Measurements from ENCODE around the gene SMIM1. TPM values are rescaled to one million over a fixed set of nuclear protein-coding genes. Genes with fewer than 3 reads are reported as not detected.

Gene SMIM1
- total and polyA plus RNA-seq, 7 donors = 0.57 to 2.1 (median 1.3) TPM

GRCh38 chr1:3736131-3736561 lies 36.4 kb upstream of the SMIM1 start:
- ATAC-seq = no peak
- 69 to 80% (median 71%) methylated on average over 13 of the region's 13 CpGs for WGBS, 3 donors
- no peaks in the 10 kb centered on the region for H3K9me3 ChIP-seq
- H3K27ac ChIP-seq = no peak overlapping the region
- H3K4me1 ChIP-seq = peaks cover 5% of the 10 kb centered on the region
- H3K4me3 ChIP-seq = no peak overlapping the region
- TF ChIP-seq, protein P1, sequence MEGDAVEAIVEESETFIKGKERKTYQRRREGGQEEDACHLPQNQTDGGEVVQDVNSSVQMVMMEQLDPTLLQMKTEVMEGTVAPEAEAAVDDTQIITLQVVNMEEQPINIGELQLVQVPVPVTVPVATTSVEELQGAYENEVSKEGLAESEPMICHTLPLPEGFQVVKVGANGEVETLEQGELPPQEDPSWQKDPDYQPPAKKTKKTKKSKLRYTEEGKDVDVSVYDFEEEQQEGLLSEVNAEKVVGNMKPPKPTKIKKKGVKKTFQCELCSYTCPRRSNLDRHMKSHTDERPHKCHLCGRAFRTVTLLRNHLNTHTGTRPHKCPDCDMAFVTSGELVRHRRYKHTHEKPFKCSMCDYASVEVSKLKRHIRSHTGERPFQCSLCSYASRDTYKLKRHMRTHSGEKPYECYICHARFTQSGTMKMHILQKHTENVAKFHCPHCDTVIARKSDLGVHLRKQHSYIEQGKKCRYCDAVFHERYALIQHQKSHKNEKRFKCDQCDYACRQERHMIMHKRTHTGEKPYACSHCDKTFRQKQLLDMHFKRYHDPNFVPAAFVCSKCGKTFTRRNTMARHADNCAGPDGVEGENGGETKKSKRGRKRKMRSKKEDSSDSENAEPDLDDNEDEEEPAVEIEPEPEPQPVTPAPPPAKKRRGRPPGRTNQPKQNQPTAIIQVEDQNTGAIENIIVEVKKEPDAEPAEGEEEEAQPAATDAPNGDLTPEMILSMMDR (IDR thresholded peaks at IDR 0.05) = no peak
- H3K36me3 ChIP-seq (ENCODE audit: insufficient read depth in 1 of 2, low read depth in 1 of 2) = peaks cover 2 to 57% of the 10 kb centered on the region in 2 donors
- intact Hi-C loops (cut with DNase I) = no loop called here
- H3K27me3 ChIP-seq (ENCODE audit: insufficient read depth in 3 of 3, low read length in 2 of 3) = no peaks in the 10 kb centered on the region
- no peak for DNase-seq

DNA sequence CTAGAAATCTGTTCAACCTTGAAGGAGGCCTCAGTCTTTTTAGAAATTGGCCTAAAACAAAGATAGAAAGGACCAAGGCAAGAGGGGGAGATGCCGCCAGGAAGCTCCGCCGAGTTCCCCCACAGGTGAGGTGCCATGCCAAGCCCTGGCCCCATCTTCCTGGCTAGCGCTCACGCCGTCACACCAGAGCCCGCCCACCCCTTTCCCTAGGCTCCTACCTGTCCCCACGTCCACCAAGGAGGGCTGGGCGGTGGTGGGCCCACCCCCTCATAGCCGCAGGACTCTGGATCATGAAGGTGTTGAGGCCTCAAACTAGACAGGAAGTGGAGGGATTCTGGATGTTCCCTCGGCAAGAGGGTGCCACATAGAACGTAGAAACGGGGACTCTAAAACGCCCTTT lies 35.8 kb upstream of the SMIM1 start:
- no peaks in the 10 kb centered on the region for H3K27me3 ChIP-seq (ENCODE audit: insufficient read depth in 3 of 3, low read length in 2 of 3)
- H3K36me3 ChIP-seq (ENCODE audit: insufficient read depth in 1 of 2, low read depth in 1 of 2) = peaks cover 2 to 63% of the 10 kb centered on the region in 2 donors
- H3K4me1 ChIP-seq = peaks cover 5% of the 10 kb centered on the region
- H3K9me3 ChIP-seq = no peaks in the 10 kb centered on the region
- DNase-seq (peak in 1 of 2 donors; percentile 44), ATAC-seq (no peak)
- WGBS, 3 donors = 88 to 93% (median 90%) methylated on average over 14 of the region's 14 CpGs
- H3K27ac ChIP-seq = no peak overlapping the region
- intact Hi-C loops (cut with DNase I) = no loop called here
- TF ChIP-seq, protein P1 (IDR thresholded peaks at IDR 0.05) = no peak
- H3K4me3 ChIP-seq = no peak overlapping the region

DNA sequence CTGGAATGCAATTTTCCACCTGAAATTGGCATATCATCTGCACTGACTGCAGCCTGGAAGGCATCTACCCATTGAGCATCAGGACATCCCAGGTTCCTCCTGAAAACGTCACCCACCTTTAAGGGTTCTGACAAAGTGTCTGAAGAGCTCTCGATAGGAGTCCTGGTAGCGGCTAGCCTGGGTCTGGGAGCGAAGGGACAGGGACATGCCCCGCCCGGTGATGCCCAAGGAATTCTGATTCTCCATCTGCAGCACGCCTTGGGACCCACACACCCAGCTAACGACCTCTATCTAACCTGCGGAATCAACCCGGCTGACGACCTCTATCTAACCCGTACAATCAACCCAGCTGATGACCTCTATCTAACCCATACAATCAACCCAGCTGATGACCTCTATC lies 33.6 kb upstream of the SMIM1 start:
- H3K27ac ChIP-seq = no peak overlapping the region
- no peaks in the 10 kb centered on the region for H3K9me3 ChIP-seq
- H3K27me3 ChIP-seq (ENCODE audit: insufficient read depth in 3 of 3, low read length in 2 of 3) = no peaks in the 10 kb centered on the region
- no peak overlapping the region for H3K4me3 ChIP-seq
- H3K36me3 ChIP-seq (ENCODE audit: insufficient read depth in 1 of 2, low read depth in 1 of 2) = peaks cover 2 to 77% of the 10 kb centered on the region in 2 donors
- intact Hi-C loops (cut with DNase I) = no loop called here
- WGBS, 3 donors = 93 to 97% (median 97%) methylated on average over 12 of the region's 12 CpGs
- H3K4me1 ChIP-seq = no peaks in the 10 kb centered on the region
- ATAC-seq (no peak), DNase-seq (no peak)
- TF ChIP-seq, protein P1 (IDR thresholded peaks at IDR 0.05) = no peak

- DNase-seq (peak in 1 of 2 donors; percentile 55), ATAC-seq (no peak)
- intact Hi-C loops (cut with DNase I) = no loop called here
- H3K27ac ChIP-seq = no peak overlapping the region
- H3K27me3 ChIP-seq (ENCODE audit: insufficient read depth in 3 of 3, low read length in 2 of 3) = no peaks in the 10 kb centered on the region
- H3K36me3 ChIP-seq (ENCODE audit: insufficient read depth in 1 of 2, low read depth in 1 of 2) = peaks cover 2 to 72% of the 10 kb centered on the region in 2 donors
- TF ChIP-seq, protein P1 (IDR thresholded peaks at IDR 0.05) = no peak
- no peak overlapping the region for H3K4me3 ChIP-seq
- H3K4me1 ChIP-seq = peaks cover 6% of the 10 kb centered on the region
- WGBS, 3 donors = 40 to 51% (median 46%) methylated on average over 9 of the region's 9 CpGs
- H3K9me3 ChIP-seq = no peaks in the 10 kb centered on the region
Measured at GRCh38 chr1:3740042-3740441, 32.5 kb upstream of the SMIM1 start.

DNA sequence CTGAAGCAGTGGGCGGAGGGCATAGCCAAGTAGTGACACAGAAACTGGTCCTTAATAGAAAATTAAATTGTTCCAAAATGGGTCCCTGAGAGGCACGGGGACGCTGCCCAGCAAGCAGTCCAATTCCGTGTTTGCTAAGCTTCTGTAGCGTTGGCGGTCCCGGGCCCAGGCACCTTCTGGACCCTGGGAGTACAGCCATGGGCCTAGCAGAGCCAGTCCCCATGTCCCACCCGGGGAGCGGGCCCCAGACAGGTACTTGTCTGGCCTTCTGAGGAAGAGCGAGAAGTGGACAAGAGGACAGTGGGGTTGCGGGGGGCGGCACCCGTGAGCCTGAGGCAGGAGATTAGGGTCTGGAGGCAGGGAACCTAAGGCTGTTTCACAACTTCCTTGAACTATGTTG lies 31.8 kb upstream of the SMIM1 start:
- DNase-seq = peak in 1 of 2 donors; percentile 40
- H3K36me3 ChIP-seq (ENCODE audit: insufficient read depth in 1 of 2, low read depth in 1 of 2) = peaks cover 2 to 67% of the 10 kb centered on the region in 2 donors
- TF ChIP-seq, protein P1 (IDR thresholded peaks at IDR 0.05) = no peak
- intact Hi-C loops (cut with DNase I) = no loop called here
- no peaks in the 10 kb centered on the region for H3K9me3 ChIP-seq
- WGBS, 3 donors = 82 to 89% (median 88%) methylated on average over 13 of the region's 13 CpGs
- H3K27ac ChIP-seq = no peak overlapping the region
- H3K27me3 ChIP-seq (ENCODE audit: insufficient read depth in 3 of 3, low read length in 2 of 3) = no peaks in the 10 kb centered on the region
- no peak overlapping the region for H3K4me3 ChIP-seq
- H3K4me1 ChIP-seq = peaks cover 13% of the 10 kb centered on the region
- no peak for ATAC-seq
